Skeletal muscle tissue (tissue), 4 donors: ENCODE results near the gene ZNF554. TPM values are rescaled to one million over a fixed set of nuclear protein-coding genes. Genes with fewer than 3 reads are reported as not detected.

Source experiments
- H3K27ac ChIP-seq: one replicate; pipeline ENCODE4 v1.7.0; 2013; ENCODE audit warnings: mild to moderate bottlenecking, low read depth, low read length, inconsistent platforms
- H3K27me3 ChIP-seq, 3 donors: one replicate each; pipeline ENCODE4 v1.7.0; 2013; ENCODE audit warnings: low read length in 3 of 3; ENCODE audit not compliant: control insufficient read depth in 3 of 3, insufficient read depth in 3 of 3
- H3K36me3 ChIP-seq, 3 donors: one replicate each; pipeline ENCODE4 v1.7.0; 2013; ENCODE audit warnings: low read length in 3 of 3; ENCODE audit not compliant: control insufficient read depth in 3 of 3, insufficient read depth in 3 of 3
- H3K4me1 ChIP-seq, 3 donors: one replicate each; pipeline ENCODE4 v1.7.0; 2013; ENCODE audit warnings: low read length in 3 of 3, mild to moderate bottlenecking in 3 of 3; ENCODE audit not compliant: control insufficient read depth in 3 of 3, insufficient read depth in 3 of 3
- H3K4me3 ChIP-seq, 3 donors: one replicate each; pipeline ENCODE4 v1.7.0; 2013; ENCODE audit warnings: low read length in 3 of 3
- H3K9ac ChIP-seq, 3 donors: one replicate each; pipeline ENCODE4 v1.7.0; 2013; ENCODE audit warnings: low read length in 3 of 3, mild to moderate bottlenecking in 3 of 3, moderate library complexity in 2 of 3, low read depth in 1 of 3
- H3K9me3 ChIP-seq, 3 donors: one replicate each; pipeline ENCODE4 v1.7.0; 2013; ENCODE audit warnings: low read length in 3 of 3; ENCODE audit not compliant: control insufficient read depth in 3 of 3
- total RNA-seq: library from RNA; depleted of rRNA; stranded (reverse); fragments of >200 nt; gene quantifications from one replicate; pipeline ENCODE4 v1.2.3, GENCODE V29; 2014
- donor health status: Osteomylitis.

ZNF554 gene
- total RNA-seq = 8.4 TPM

- H3K36me3 ChIP-seq = peaks cover 0 to 16% (median 7%) of the 10 kb centered on the region in 3 donors
- peak within 1 kb of the TSS; percentile 86 to 90 (median 88) for H3K4me3 ChIP-seq
- no peak within 1 kb of the TSS for H3K27ac ChIP-seq
- H3K9me3 ChIP-seq = no peaks in the 10 kb centered on the region
- H3K27me3 ChIP-seq = no peaks in the 10 kb centered on the region
- H3K9ac ChIP-seq = peak within 1 kb of the TSS; percentile 72 to 88 (median 82)
- peaks cover 6 to 8% (median 8%) of the 10 kb centered on the region in 3 donors for H3K4me1 ChIP-seq
These were observed at the start of gene ZNF554 for GRCh38 chr19:2819540-2820111. Gene ZNF554, plus strand, starts transcription at chr19:2819868. Its CDS starts 204 bp downstream, at chr19:2820072.

GRCh38 chr19:2770055-2771013 lies 49.3 kb upstream of the ZNF554 start:
- peaks cover 41 to 50% (median 48%) of the 10 kb centered on the region in 3 donors for H3K4me1 ChIP-seq
- H3K4me3 ChIP-seq = peak overlapping the region in 2 of 3 donors; percentile 21 to 45
- peak overlapping the region; percentile 86 for H3K27ac ChIP-seq
- H3K27me3 ChIP-seq = no peaks in the 10 kb centered on the region
- peak overlapping the region; percentile 32 to 57 (median 51) for H3K9ac ChIP-seq
- no peaks in the 10 kb centered on the region for H3K9me3 ChIP-seq
- peaks cover 15 to 24% (median 21%) of the 10 kb centered on the region in 3 donors for H3K36me3 ChIP-seq

DNA sequence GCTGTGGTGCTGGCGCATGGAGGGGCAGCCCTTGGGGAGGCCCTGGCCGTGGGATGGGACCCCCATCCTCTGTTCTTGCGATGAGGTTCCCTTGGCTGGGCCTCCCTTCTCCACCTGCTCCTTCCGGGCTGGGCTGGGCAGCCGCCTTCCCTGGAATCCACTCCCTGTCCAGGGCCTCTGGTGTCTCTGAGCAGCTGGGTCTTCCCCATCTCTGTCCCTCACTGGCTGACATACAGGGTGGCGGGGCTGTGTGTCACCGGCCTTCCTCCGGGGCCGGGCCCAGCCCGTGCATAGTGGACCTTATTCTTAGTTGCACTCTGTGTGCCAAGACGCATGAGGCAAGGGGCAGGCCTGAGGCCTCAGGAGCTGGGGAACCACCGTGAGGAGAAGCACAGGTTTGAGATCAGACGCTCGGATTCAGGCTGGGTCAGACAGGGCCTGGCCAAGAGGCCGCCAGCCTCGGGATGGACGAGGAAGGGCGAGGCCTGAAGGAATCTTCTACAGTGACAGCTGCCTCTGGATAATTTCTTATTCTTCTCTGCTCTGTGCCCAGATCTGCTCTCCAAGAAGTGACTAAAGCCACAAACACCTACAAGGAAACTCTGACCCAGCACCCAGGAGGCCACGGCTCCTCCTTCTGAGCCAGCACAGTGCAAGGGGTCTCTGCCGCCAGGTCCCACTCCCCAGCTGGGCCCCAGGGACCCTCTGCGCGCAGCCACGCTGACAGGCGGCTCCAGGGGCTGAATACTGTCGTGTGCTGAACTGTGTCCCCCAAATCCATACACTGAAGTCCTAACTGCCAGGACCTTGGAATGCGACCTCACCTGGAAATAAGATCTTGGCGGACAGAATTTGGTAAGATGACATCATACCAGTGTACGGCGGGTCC lies 47.6 kb upstream of the ZNF554 start:
- Histone ChIP-seq H3K4me1 (peaks cover 51 to 60% (median 59%) of the 10 kb centered on the region in 3 donors), H3K9me3 (no peaks in the 10 kb centered on the region), H3K4me3 (peak overlapping the region in 2 of 3 donors; percentile 27 to 35), H3K27ac (peak overlapping the region; percentile 86), H3K36me3 (peaks cover 7 to 13% (median 10%) of the 10 kb centered on the region in 3 donors), H3K27me3 (no peaks in the 10 kb centered on the region), H3K9ac (peak overlapping the region; percentile 56 to 77 (median 59))

- Histone ChIP-seq H3K4me3 (peak overlapping the region in 1 of 3 donors; percentile 41), H3K9me3 (no peaks in the 10 kb centered on the region), H3K27ac (peak overlapping the region; percentile 86), H3K4me1 (peaks cover 59 to 72% (median 65%) of the 10 kb centered on the region in 3 donors), H3K9ac (peak overlapping the region in 2 of 3 donors; percentile 45 to 50), H3K36me3 (no peaks in the 10 kb centered on the region), H3K27me3 (no peaks in the 10 kb centered on the region)
These were observed 45.5 kb upstream of the ZNF554 start for GRCh38 chr19:2774083-2774679.

DNA sequence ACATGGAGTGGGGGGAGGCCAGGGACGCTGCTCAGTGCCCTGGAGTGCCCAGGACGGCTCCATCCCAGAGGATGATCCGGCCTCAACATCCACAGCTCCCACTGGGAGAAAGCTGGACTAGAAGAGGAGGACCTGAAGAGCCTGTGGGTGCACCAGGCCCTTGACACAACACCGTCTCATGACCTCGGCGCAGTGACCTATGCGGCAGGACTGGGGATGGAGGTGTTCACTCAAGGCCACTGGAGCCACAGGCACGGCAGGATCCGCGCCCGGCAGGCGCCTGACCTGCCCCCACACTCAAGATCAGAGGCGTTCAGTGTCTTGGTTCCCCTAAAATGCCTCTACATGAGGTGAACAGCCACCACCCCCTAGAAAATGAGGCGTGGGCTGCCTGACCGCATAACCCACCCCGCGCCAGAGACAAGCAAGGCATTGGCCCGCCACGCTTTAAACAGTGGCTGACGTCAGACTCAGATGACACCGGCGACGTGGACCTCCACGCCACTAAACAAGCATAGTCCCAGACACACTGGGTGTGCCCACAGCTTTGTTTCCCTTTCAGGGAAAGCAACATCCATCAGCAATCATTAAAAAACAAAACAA lies 44.6 kb upstream of the ZNF554 start:
- peaks cover 56 to 68% (median 65%) of the 10 kb centered on the region in 3 donors for H3K4me1 ChIP-seq
- H3K27me3 ChIP-seq = no peaks in the 10 kb centered on the region
- peak overlapping the region; percentile 65 to 74 (median 68) for H3K9ac ChIP-seq
- peak overlapping the region; percentile 18 to 62 (median 32) for H3K4me3 ChIP-seq
- peak overlapping the region; percentile 86 for H3K27ac ChIP-seq
- H3K9me3 ChIP-seq = no peaks in the 10 kb centered on the region
- no peaks in the 10 kb centered on the region for H3K36me3 ChIP-seq

- H3K4me1 ChIP-seq = peaks cover 56 to 68% (median 65%) of the 10 kb centered on the region in 3 donors
- H3K27ac ChIP-seq = peak overlapping the region; percentile 86
- no peaks in the 10 kb centered on the region for H3K27me3 ChIP-seq
- peak overlapping the region; percentile 32 to 62 (median 58) for H3K4me3 ChIP-seq
- no peaks in the 10 kb centered on the region for H3K9me3 ChIP-seq
- H3K36me3 ChIP-seq = no peaks in the 10 kb centered on the region
- H3K9ac ChIP-seq = peak overlapping the region; percentile 65 to 74 (median 68)
These were observed 43.9 kb upstream of the ZNF554 start for GRCh38 chr19:2775556-2776430.

GRCh38 chr19:2777952-2778683 lies 41.5 kb upstream of the ZNF554 start:
- Histone ChIP-seq H3K9ac (peak overlapping the region in 1 of 3 donors; percentile 69), H3K27ac (no peak overlapping the region), H3K9me3 (no peaks in the 10 kb centered on the region), H3K4me3 (no peak overlapping the region), H3K27me3 (no peaks in the 10 kb centered on the region), H3K36me3 (no peaks in the 10 kb centered on the region), H3K4me1 (peaks cover 59 to 67% (median 66%) of the 10 kb centered on the region in 3 donors)
